H9 (cell line): ENCODE data around the gene NFYB. TPM values are rescaled to one million over a fixed set of nuclear protein-coding genes. Genes with fewer than 3 reads are reported as not detected.

Experiments
- DNase-seq: peaks from one replicate; pipeline ENCODE4 v3.0.0-alpha.2; 2017
- H2AFZ ChIP-seq: one replicate; pipeline ENCODE4 v1.6.1; 2013; ENCODE audit warnings: mild to moderate bottlenecking, low read length, control low read depth, moderate library complexity
- H2AK5ac ChIP-seq: 2 replicates; pipeline ENCODE4 v1.6.1; 2013; ENCODE audit warnings: low read length, control low read depth, mixed read lengths; ENCODE audit not compliant: insufficient read length
- H2BK120ac ChIP-seq: one replicate; pipeline ENCODE4 v1.6.1; 2013; ENCODE audit warnings: low read depth, mild to moderate bottlenecking, low read length, control low read depth, inconsistent platforms; ENCODE audit not compliant: poor library complexity, severe bottlenecking
- H2BK12ac ChIP-seq: 2 replicates; pipeline ENCODE4 v1.6.1; 2013; ENCODE audit warnings: low read length, control low read depth, mixed read lengths, low read depth; ENCODE audit not compliant: insufficient read length
- H2BK15ac ChIP-seq: 2 replicates; pipeline ENCODE4 v1.6.1; 2013; ENCODE audit warnings: low read depth, low read length, control low read depth
- H2BK20ac ChIP-seq: one replicate; pipeline ENCODE4 v1.6.1; 2013; ENCODE audit warnings: low read depth, mild to moderate bottlenecking, low read length, control low read depth, inconsistent platforms; ENCODE audit not compliant: poor library complexity, severe bottlenecking
- H2BK5ac ChIP-seq: 2 replicates; pipeline ENCODE4 v1.6.1; 2013; ENCODE audit warnings: low read length, control low read depth, mixed read lengths; ENCODE audit not compliant: insufficient read length
- H3K14ac ChIP-seq: 2 replicates; pipeline ENCODE4 v1.6.1; 2013; ENCODE audit warnings: low read length, control low read depth; ENCODE audit not compliant: insufficient read depth
- H3K18ac ChIP-seq: 2 replicates; pipeline ENCODE4 v1.6.1; 2013; ENCODE audit warnings: low read depth, mild to moderate bottlenecking, mixed read lengths, low read length, control low read depth; ENCODE audit not compliant: insufficient read length
- H3K23ac ChIP-seq: 2 replicates; pipeline ENCODE4 v1.6.1; 2013; ENCODE audit warnings: low read length, control low read depth, mixed read lengths, low read depth; ENCODE audit not compliant: insufficient read length
- H3K23me2 ChIP-seq: 2 replicates; pipeline ENCODE4 v1.6.1; 2013; ENCODE audit warnings: low read depth, mild to moderate bottlenecking, mixed read lengths, low read length, control low read depth; ENCODE audit not compliant: insufficient read length, poor library complexity, severe bottlenecking
- H3K27ac ChIP-seq: 2 replicates; pipeline ENCODE4 v1.5.1; 2013; ENCODE audit warnings: low read length, control low read depth, mixed read lengths, low read depth; ENCODE audit not compliant: insufficient read length
- H3K27me3 ChIP-seq: 2 replicates; pipeline ENCODE4 v1.6.1; 2013; ENCODE audit warnings: low read length, control low read depth, inconsistent platforms; ENCODE audit not compliant: insufficient read depth
- H3K4ac ChIP-seq: 2 replicates; pipeline ENCODE4 v1.6.1; 2013; ENCODE audit warnings: low read depth, mild to moderate bottlenecking, control low read depth, inconsistent platforms, low read length, moderate library complexity
- H3K4me1 ChIP-seq: 2 replicates; pipeline ENCODE4 v1.6.1; 2013; ENCODE audit warnings: low read length, control low read depth, inconsistent platforms; ENCODE audit not compliant: insufficient read depth
- H3K4me2 ChIP-seq: 2 replicates; pipeline ENCODE4 v1.6.1; 2013; ENCODE audit warnings: low read length, control low read depth, mixed read lengths; ENCODE audit not compliant: insufficient read length, insufficient read depth
- H3K56ac ChIP-seq: 2 replicates; pipeline ENCODE4 v1.6.1; 2013; ENCODE audit warnings: low read depth, mild to moderate bottlenecking, mixed read lengths, low read length, control low read depth; ENCODE audit not compliant: insufficient read length
- H3K79me1 ChIP-seq: 2 replicates; pipeline ENCODE4 v1.6.1; 2013; ENCODE audit warnings: low read depth, mild to moderate bottlenecking, moderate library complexity, low read length, control low read depth, inconsistent platforms; ENCODE audit not compliant: insufficient read depth, poor library complexity, severe bottlenecking
- H3K79me2 ChIP-seq: 2 replicates; pipeline ENCODE4 v1.6.1; 2013; ENCODE audit warnings: low read length, control low read depth, inconsistent platforms; ENCODE audit not compliant: insufficient read depth
- H3K9ac ChIP-seq: 2 replicates; pipeline ENCODE4 v1.6.1; 2013; ENCODE audit warnings: low read length, control low read depth, mixed read lengths; ENCODE audit not compliant: insufficient read length; ENCODE audit errors: extremely low read depth
- H3K9me3 ChIP-seq: one replicate; pipeline ENCODE4 v1.6.1; 2013; ENCODE audit warnings: low read depth, low read length, inconsistent platforms; ENCODE audit not compliant: control insufficient read depth
- H3T11ph ChIP-seq: one replicate; pipeline ENCODE4 v1.6.1; 2013; ENCODE audit warnings: mild to moderate bottlenecking, low read length, control low read depth, inconsistent platforms
- H4K20me1 ChIP-seq: one replicate; pipeline ENCODE4 v1.6.1; 2013; ENCODE audit not compliant: control insufficient read depth, insufficient read length, insufficient read depth
- H4K5ac ChIP-seq: 2 replicates; pipeline ENCODE4 v1.6.1; 2013; ENCODE audit warnings: low read depth, mild to moderate bottlenecking, mixed read lengths, low read length, control low read depth; ENCODE audit not compliant: insufficient read length
- H4K8ac ChIP-seq: replicated peaks from 2 replicates; pipeline ENCODE4 v1.6.1; 2013; ENCODE audit warnings: low read length, control low read depth, mixed read lengths, low read depth; ENCODE audit not compliant: insufficient read length
- H4K91ac ChIP-seq: 2 replicates; pipeline ENCODE4 v1.6.1; 2013; ENCODE audit warnings: low read depth, mild to moderate bottlenecking, moderate library complexity, mixed read lengths, low read length, control low read depth; ENCODE audit not compliant: insufficient read length
- H3K27ac Mint-ChIP-seq, 3 experiments: 2 replicates in 2 of 3; 3 replicates in 1 of 3; pipeline ENCODE4 v1.8.0; 2020 to 2021; ENCODE audit warnings: mixed read lengths in 3 of 3, mild to moderate bottlenecking in 1 of 3, moderate library complexity in 1 of 3
- H3K27me3 Mint-ChIP-seq: 2 replicates; pipeline ENCODE4 v1.8.0; 2021; ENCODE audit warnings: low read depth, mild to moderate bottlenecking, moderate library complexity, mixed read lengths
- H3K36me3 Mint-ChIP-seq, 3 experiments: 2 replicates in 2 of 3; 3 replicates in 1 of 3; pipeline ENCODE4 v1.8.0; 2020 to 2021; ENCODE audit warnings: low read depth in 3 of 3, mixed read lengths in 3 of 3; ENCODE audit not compliant: insufficient read depth in 1 of 3
- H3K4me1 Mint-ChIP-seq, 2 experiments: 2 replicates each; pipeline ENCODE4 v1.8.0; 2020; ENCODE audit warnings: mixed read lengths in 2 of 2
- H3K4me3 Mint-ChIP-seq, 2 experiments: 2 replicates in 1 of 2; 3 replicates in 1 of 2; pipeline ENCODE4 v1.8.0; 2020 to 2021; ENCODE audit warnings: mild to moderate bottlenecking in 2 of 2, mixed read lengths in 2 of 2, moderate library complexity in 1 of 2
- H3K9me3 Mint-ChIP-seq, 2 experiments: 2 replicates in 1 of 2; 3 replicates in 1 of 2; pipeline ENCODE4 v1.8.0; 2020; ENCODE audit warnings: mild to moderate bottlenecking in 2 of 2, mixed read lengths in 2 of 2, moderate library complexity in 1 of 2
- WGBS: extraction: QIAGEN DNeasy Blood & Tissue Kit; methylation state at CpG from one replicate; pipeline ENCODE4 v1.1.7; 2013; ENCODE audit warnings: missing lambda C conversion rate, low lambda C conversion rate, mixed read lengths; ENCODE audit not compliant: insufficient read length; ENCODE audit errors: extremely low coverage; 5-methylcytosine and 5-hydroxymethylcytosine counted together
- total RNA-seq: library from RNA; stranded (reverse); gene quantifications from 2 replicates; pipeline ENCODE4 v1.2.1, GENCODE V29; 2021
- TF ChIP-seq, protein P1 (sequence below): fragments of 200-600 bp; sonication (generic); conservative IDR thresholded peaks from 3 replicates; pipeline ENCODE4 v1.8.0; 2021; ENCODE audit warnings: antibody characterized with exemption, mild to moderate bottlenecking

NFYB gene
- total RNA-seq, 1 experiment from 2014 or later, result 52.5 TPM

GRCh38 chr12:104165801-104166200, 27.8 kb upstream of the NFYB start:
- Histone ChIP-seq H3K9ac (no peak overlapping the region), H2BK5ac (no peak overlapping the region), H2BK15ac (no peak overlapping the region), H3K4me1 (no peaks in the 10 kb centered on the region; the same call in 1 of the 2 replicates), H4K91ac (no peak overlapping the region), H4K8ac (no peak overlapping the region), H4K5ac (no peak overlapping the region), H3K56ac (no peak overlapping the region), H3K27ac (no peak overlapping the region), H3K18ac (no peak overlapping the region), H3T11ph (no peak overlapping the region), H2AK5ac (no peak overlapping the region), H3K4me2 (no peak overlapping the region), H2BK20ac (no peak overlapping the region), H3K23ac (no peak overlapping the region), H2BK120ac (no peak overlapping the region), H4K20me1 (no peaks in the 10 kb centered on the region), H3K27me3 (no peaks in the 10 kb centered on the region), H3K79me2 (no peaks in the 10 kb centered on the region), H3K79me1 (no peaks in the 10 kb centered on the region), H3K23me2 (no peaks in the 10 kb centered on the region), H3K4ac (no peak overlapping the region), H3K14ac (no peak overlapping the region), H3K9me3 (no peaks in the 10 kb centered on the region), H2BK12ac (no peak overlapping the region), H2AFZ (no peak overlapping the region)
- no peak overlapping the region for H3K4me3 Mint-ChIP-seq
- TF ChIP-seq, protein P1, sequence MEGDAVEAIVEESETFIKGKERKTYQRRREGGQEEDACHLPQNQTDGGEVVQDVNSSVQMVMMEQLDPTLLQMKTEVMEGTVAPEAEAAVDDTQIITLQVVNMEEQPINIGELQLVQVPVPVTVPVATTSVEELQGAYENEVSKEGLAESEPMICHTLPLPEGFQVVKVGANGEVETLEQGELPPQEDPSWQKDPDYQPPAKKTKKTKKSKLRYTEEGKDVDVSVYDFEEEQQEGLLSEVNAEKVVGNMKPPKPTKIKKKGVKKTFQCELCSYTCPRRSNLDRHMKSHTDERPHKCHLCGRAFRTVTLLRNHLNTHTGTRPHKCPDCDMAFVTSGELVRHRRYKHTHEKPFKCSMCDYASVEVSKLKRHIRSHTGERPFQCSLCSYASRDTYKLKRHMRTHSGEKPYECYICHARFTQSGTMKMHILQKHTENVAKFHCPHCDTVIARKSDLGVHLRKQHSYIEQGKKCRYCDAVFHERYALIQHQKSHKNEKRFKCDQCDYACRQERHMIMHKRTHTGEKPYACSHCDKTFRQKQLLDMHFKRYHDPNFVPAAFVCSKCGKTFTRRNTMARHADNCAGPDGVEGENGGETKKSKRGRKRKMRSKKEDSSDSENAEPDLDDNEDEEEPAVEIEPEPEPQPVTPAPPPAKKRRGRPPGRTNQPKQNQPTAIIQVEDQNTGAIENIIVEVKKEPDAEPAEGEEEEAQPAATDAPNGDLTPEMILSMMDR, result no peak
- WGBS, result no CpG with 5 or more reads among the region's 2 CpGs
- H3K27ac Mint-ChIP-seq, result no peak overlapping the region
- H3K27me3 Mint-ChIP-seq, result peaks cover 2% of the 10 kb centered on the region; the same call in 1 of the 2 replicates
- no peaks in the 10 kb centered on the region for H3K36me3 Mint-ChIP-seq
- no peak for DNase-seq
- no peaks in the 10 kb centered on the region; a peak in 1 of 5 replicates for H3K9me3 Mint-ChIP-seq
- H3K4me1 Mint-ChIP-seq, result peaks cover 3 to 4% of the 10 kb centered on the region in 2 experiments; a peak in 3 of 4 replicates
